HCT116 (cell line): ENCODE data around the gene OR5H14. TPM values are rescaled to one million over a fixed set of nuclear protein-coding genes. Genes with fewer than 3 reads are reported as not detected.
"Not testable (repeated sequence)": the region's sequence is repeated elsewhere in the genome, so short reads cannot be mapped to it uniquely, and the experiment has no call there.

Source experiments
- ATAC-seq: fragments of 200-7000 bp; cut with Tn5 transposase; 2 replicates; pipeline ENCODE4 v1.9.1; 2020; ENCODE audit warnings: mild to moderate bottlenecking, moderate library complexity
- BruUV-seq: library from RNA; stranded (reverse); fragments of 400-500 nt; replicated peaks from 2 replicates; lab custom pipeline; 2021; lab: Mats Ljungman, UMichigan
- CTCF ChIA-PET: fragments of 300-600 bp; sonication (Branson Sonifier 250); formaldehyde crosslinking; loops from one replicate; lab custom pipeline; 2021; ENCODE audit warnings: antibody characterized with exemption; lab: Charles Lee
- POLR2A ChIA-PET: fragments of 300-600, 350-600 bp; sonication (Branson Sonifier 250); formaldehyde crosslinking; loops from one replicate; lab custom pipeline; 2021; ENCODE audit warnings: antibody characterized with exemption; lab: Charles Lee
- RAD21 ChIA-PET, 2 experiments: fragments of 300-600 bp; sonication (Branson Sonifier 250); formaldehyde crosslinking; loops; one replicate each; lab custom pipeline; 2023; ENCODE audit warnings: low total read pairs in 2 of 2; ENCODE audit not compliant: uncharacterized antibody in 2 of 2, unreplicated experiment in 2 of 2, low non-redundant PET in 1 of 2; lab: Charles Lee
- DNase-seq: peaks from one replicate; pipeline ENCODE4 v3.0.0-alpha.2; 2010; ENCODE audit warnings: low read depth, low spot score
- H2AFZ ChIP-seq: fragments of 200-600 bp; shearing (Covaris generic), sonication (generic); 2 replicates; pipeline ENCODE4 v1.6.1; 2017; ENCODE audit warnings: low read depth, mixed run types, mixed read lengths, antibody characterized with exemption, low read length; ENCODE audit not compliant: poor library complexity, severe bottlenecking
- H3K27ac ChIP-seq: 2 replicates; pipeline ENCODE4 v1.5.1; 2012; ENCODE audit warnings: low read depth, low read length
- H3K27me3 ChIP-seq: fragments of 200-600 bp; sonication (generic); 2 replicates; pipeline ENCODE4 v1.6.1; 2016; ENCODE audit warnings: mixed run types, low read length, mixed read lengths; ENCODE audit not compliant: insufficient read depth
- H3K36me3 ChIP-seq, 2 experiments: fragments of 200-500 bp in 1 of 2; fragments of 200-600 bp in 1 of 2; sonication (Bioruptor generic) in 1 of 2; sonication (generic) in 1 of 2; 2 replicates each; pipeline versions ENCODE4 v1.5.1 to v1.6.1; 2014 to 2016; ENCODE audit warnings: low read length in 2 of 2, inconsistent platforms in 1 of 2, mixed read lengths in 1 of 2, mixed run types in 1 of 2; ENCODE audit not compliant: insufficient read depth in 2 of 2, control insufficient read depth in 1 of 2
- H3K4me1 ChIP-seq, 2 experiments: fragments of 200-600 bp in 1 of 2; sonication (generic) in 1 of 2; 2 replicates each; pipeline versions ENCODE4 v1.5.1 to v1.6.1; 2012 to 2017; ENCODE audit warnings: low read length in 2 of 2, inconsistent platforms in 1 of 2, mild to moderate bottlenecking in 1 of 2, mixed read lengths in 1 of 2, mixed run types in 1 of 2, moderate library complexity in 1 of 2; ENCODE audit not compliant: insufficient read depth in 2 of 2, control insufficient read depth in 1 of 2
- H3K4me2 ChIP-seq: fragments of 200-600 bp; sonication (generic); 2 replicates; pipeline ENCODE4 v1.6.1; 2017; ENCODE audit warnings: mixed run types, low read length, mixed read lengths
- H3K4me3 ChIP-seq, 2 experiments: fragments of 200-600 bp in 1 of 2; sonication (generic) in 1 of 2; replicated peaks in 1 of 2; 2 replicates each; pipeline ENCODE4 v1.5.1; 2011 to 2016; ENCODE audit warnings: low read length in 2 of 2, control low read depth in 1 of 2, low read depth in 1 of 2, mild to moderate bottlenecking in 1 of 2, mixed read lengths in 1 of 2, mixed run types in 1 of 2
- H3K79me2 ChIP-seq: fragments of 200-600 bp; sonication (generic); 2 replicates; pipeline ENCODE4 v1.6.1; 2017; ENCODE audit warnings: mild to moderate bottlenecking, mixed run types, low read length, moderate library complexity, mixed read lengths; ENCODE audit not compliant: insufficient read depth
- H3K9ac ChIP-seq: fragments of 200-600 bp; sonication (generic); 2 replicates; pipeline ENCODE4 v1.6.1; 2016; ENCODE audit warnings: low read length, mixed read lengths
- H3K9me2 ChIP-seq: fragments of 200-600 bp; sonication (generic), shearing (Covaris generic); 2 replicates; pipeline ENCODE4 v1.6.1; 2017; ENCODE audit warnings: mixed run types, mild to moderate bottlenecking, moderate library complexity; ENCODE audit not compliant: insufficient read depth
- H3K9me3 ChIP-seq, 2 experiments: fragments of 200-500 bp in 1 of 2; fragments of 200-600 bp in 1 of 2; sonication (Bioruptor generic) in 1 of 2; sonication (generic) in 1 of 2; 2 replicates each; pipeline ENCODE4 v1.6.1; 2014 to 2017; ENCODE audit warnings: low read length in 2 of 2, mixed read lengths in 2 of 2, inconsistent platforms in 1 of 2, low read depth in 1 of 2, mild to moderate bottlenecking in 1 of 2, mixed run types in 1 of 2, moderate library complexity in 1 of 2; ENCODE audit not compliant: control insufficient read depth in 1 of 2, insufficient read depth in 1 of 2
- H4K20me1 ChIP-seq: fragments of 200-600 bp; sonication (generic), shearing (Covaris generic); 2 replicates; pipeline ENCODE4 v1.6.1; 2017; ENCODE audit warnings: mixed run types, mild to moderate bottlenecking, moderate library complexity; ENCODE audit not compliant: insufficient read depth
- CEBPB ChIP-seq: IDR thresholded peaks from 2 replicates; pipeline ENCODE4 v1.6.1; 2012; ENCODE audit warnings: low read depth
- EGR1 ChIP-seq: IDR thresholded peaks from 2 replicates; pipeline ENCODE4 v1.6.1; 2012; ENCODE audit warnings: low read depth
- EZH2 ChIP-seq: fragments of 200-600 bp; sonication (generic); IDR thresholded peaks from 2 replicates; pipeline ENCODE4 v1.6.1; 2017; ENCODE audit warnings: antibody characterized with exemption, mixed run types
- FOSL1 ChIP-seq: IDR thresholded peaks from 2 replicates; pipeline ENCODE4 v1.6.1; 2012; ENCODE audit warnings: low read depth
- POLR2AphosphoS5 ChIP-seq: IDR thresholded peaks from 2 replicates; pipeline ENCODE4 v1.6.1; 2011; ENCODE audit warnings: mild to moderate bottlenecking, low read depth, low read length, moderate library complexity
- RAD21 ChIP-seq: IDR thresholded peaks from 2 replicates; pipeline ENCODE4 v1.6.1; 2012; ENCODE audit warnings: low read depth, mild to moderate bottlenecking
- SP1 ChIP-seq: IDR thresholded peaks from 2 replicates; pipeline ENCODE4 v1.6.1; 2012; ENCODE audit warnings: low read depth
- SRF ChIP-seq: IDR thresholded peaks from 2 replicates; pipeline ENCODE4 v1.6.1; 2012; ENCODE audit warnings: low read depth
- TCF7L2 ChIP-seq: IDR thresholded peaks from 2 replicates; pipeline ENCODE4 v1.7.0; 2011; ENCODE audit warnings: borderline replicate concordance, inconsistent platforms; ENCODE audit not compliant: insufficient read depth, insufficient read length; ENCODE audit errors: extremely low read depth
- intact Hi-C: fragments of 100-400 bp; cut with micrococcal nuclease; formaldehyde crosslinking; loops from 2 replicates; pipeline ENCODE4 v1.10.0; 2022
- total RNA-seq: library from RNA; stranded (reverse); gene quantifications from one replicate; pipeline ENCODE4 v1.2.1, GENCODE V29; 2021; ENCODE audit not compliant: unreplicated experiment
- TF ChIP-seq, protein P1 (sequence below): IDR thresholded peaks from 2 replicates; pipeline ENCODE4 v1.6.1; 2012
- TF ChIP-seq, protein P2 (sequence below): IDR thresholded peaks from 2 replicates; pipeline ENCODE4 v1.6.1; 2011; ENCODE audit warnings: mild to moderate bottlenecking, low read length, moderate library complexity; ENCODE audit not compliant: insufficient replicate concordance; ENCODE audit errors: extremely low read depth
- TF ChIP-seq, protein P3 (sequence below): IDR thresholded peaks from 2 replicates; pipeline ENCODE4 v1.6.1; 2012; ENCODE audit warnings: low read depth

Gene OR5H14
- total RNA-seq, 1 experiment from 2014 or later: not detected

DNA sequence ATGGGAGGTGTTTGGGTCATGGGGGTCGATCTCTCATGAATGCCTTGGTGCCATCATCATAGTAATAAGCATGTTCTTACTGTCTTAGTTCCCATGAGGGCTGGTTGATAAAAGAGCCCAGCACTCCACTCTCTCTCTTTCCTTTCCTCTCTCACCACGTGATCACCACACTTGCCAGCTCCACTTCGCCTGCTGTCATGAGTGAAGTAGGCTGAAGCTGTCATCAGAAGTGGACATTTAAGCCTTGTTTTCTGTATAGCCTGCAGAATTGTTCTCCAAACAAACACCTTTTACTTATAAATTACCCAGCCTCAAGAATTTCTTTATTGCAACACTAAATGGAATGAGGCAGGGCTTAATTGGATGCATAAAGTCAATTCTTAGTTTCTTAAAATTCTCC, 10.6 kb upstream of the OR5H14 start:
- H3K79me2 ChIP-seq: no peaks in the 10 kb centered on the region
- H3K4me3 ChIP-seq: no peak overlapping the region
- DNase-seq (no peak), ATAC-seq (no peak)
- H3K27me3 ChIP-seq: no peaks in the 10 kb centered on the region; the same call in 1 of the 2 replicates
- ChIA-PET CTCF (no interaction called here), POLR2A (no interaction called here), RAD21 (no interaction called here)
- no peaks in the 10 kb centered on the region for H3K36me3 ChIP-seq
- no peak overlapping the region for H3K4me2 ChIP-seq
- H2AFZ ChIP-seq: no peak overlapping the region
- H4K20me1 ChIP-seq: no peaks in the 10 kb centered on the region
- intact Hi-C loops: no loop called here
- BruUV-seq: no TSS peak
- TF ChIP-seq EGR1 (no peak), EZH2 (no peak), CEBPB (no peak), SRF (no peak), RAD21 (no peak), FOSL1 (no peak), POLR2AphosphoS5 (no peak), SP1 (no peak), TCF7L2 (no peak)
- TF ChIP-seq, protein P1, sequence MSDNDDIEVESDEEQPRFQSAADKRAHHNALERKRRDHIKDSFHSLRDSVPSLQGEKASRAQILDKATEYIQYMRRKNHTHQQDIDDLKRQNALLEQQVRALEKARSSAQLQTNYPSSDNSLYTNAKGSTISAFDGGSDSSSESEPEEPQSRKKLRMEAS: no peak
- TF ChIP-seq, protein P2, sequence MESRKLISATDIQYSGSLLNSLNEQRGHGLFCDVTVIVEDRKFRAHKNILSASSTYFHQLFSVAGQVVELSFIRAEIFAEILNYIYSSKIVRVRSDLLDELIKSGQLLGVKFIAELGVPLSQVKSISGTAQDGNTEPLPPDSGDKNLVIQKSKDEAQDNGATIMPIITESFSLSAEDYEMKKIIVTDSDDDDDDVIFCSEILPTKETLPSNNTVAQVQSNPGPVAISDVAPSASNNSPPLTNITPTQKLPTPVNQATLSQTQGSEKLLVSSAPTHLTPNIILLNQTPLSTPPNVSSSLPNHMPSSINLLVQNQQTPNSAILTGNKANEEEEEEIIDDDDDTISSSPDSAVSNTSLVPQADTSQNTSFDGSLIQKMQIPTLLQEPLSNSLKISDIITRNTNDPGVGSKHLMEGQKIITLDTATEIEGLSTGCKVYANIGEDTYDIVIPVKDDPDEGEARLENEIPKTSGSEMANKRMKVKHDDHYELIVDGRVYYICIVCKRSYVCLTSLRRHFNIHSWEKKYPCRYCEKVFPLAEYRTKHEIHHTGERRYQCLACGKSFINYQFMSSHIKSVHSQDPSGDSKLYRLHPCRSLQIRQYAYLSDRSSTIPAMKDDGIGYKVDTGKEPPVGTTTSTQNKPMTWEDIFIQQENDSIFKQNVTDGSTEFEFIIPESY: no peak
- TF ChIP-seq, protein P3, sequence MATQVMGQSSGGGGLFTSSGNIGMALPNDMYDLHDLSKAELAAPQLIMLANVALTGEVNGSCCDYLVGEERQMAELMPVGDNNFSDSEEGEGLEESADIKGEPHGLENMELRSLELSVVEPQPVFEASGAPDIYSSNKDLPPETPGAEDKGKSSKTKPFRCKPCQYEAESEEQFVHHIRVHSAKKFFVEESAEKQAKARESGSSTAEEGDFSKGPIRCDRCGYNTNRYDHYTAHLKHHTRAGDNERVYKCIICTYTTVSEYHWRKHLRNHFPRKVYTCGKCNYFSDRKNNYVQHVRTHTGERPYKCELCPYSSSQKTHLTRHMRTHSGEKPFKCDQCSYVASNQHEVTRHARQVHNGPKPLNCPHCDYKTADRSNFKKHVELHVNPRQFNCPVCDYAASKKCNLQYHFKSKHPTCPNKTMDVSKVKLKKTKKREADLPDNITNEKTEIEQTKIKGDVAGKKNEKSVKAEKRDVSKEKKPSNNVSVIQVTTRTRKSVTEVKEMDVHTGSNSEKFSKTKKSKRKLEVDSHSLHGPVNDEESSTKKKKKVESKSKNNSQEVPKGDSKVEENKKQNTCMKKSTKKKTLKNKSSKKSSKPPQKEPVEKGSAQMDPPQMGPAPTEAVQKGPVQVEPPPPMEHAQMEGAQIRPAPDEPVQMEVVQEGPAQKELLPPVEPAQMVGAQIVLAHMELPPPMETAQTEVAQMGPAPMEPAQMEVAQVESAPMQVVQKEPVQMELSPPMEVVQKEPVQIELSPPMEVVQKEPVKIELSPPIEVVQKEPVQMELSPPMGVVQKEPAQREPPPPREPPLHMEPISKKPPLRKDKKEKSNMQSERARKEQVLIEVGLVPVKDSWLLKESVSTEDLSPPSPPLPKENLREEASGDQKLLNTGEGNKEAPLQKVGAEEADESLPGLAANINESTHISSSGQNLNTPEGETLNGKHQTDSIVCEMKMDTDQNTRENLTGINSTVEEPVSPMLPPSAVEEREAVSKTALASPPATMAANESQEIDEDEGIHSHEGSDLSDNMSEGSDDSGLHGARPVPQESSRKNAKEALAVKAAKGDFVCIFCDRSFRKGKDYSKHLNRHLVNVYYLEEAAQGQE: no peak
- H3K9ac ChIP-seq: no peak overlapping the region
- no peaks in the 10 kb centered on the region for H3K9me2 ChIP-seq
- no peaks in the 10 kb centered on the region for H3K4me1 ChIP-seq
- no peak overlapping the region for H3K27ac ChIP-seq
- no peaks in the 10 kb centered on the region for H3K9me3 ChIP-seq

DNA sequence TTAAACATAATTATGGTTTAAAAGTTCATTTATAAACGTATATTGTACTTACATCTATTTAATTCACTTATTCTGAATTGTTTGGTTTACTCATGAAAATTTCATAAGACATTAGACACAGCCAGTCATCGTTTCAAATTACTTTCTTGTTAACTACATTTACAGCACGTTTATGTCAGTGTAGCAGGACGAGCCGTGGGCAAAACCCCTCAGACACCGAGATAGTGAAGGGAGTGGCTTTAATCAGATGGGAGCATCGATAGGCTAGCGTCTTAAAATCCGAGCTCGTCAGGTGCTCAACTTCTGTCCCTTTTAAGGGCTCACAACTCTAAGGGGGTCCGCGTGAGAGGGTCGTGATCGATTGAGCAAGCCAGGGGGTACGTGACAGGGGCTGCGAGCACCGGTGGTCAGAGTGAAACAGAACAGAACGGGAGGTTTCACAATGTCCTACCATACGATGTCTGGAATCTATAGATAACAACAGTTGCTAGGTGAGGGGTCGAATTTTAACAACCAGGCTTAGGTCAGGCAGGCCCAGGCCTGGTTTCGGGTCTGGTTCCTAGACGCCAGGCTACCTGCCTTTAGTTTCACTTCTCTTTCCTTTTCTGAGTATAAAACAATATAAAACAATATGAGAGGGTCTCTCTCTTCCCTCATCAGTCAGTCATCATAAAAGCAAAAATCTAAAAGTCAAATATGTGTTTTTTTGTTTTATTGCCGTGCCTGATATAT, 9.3 kb upstream of the OR5H14 start:
- H4K20me1 ChIP-seq, H3K27me3 ChIP-seq, CTCF ChIA-PET, ATAC-seq, H3K4me1 ChIP-seq, H3K9me3 ChIP-seq, H3K9ac ChIP-seq, H2AFZ ChIP-seq, DNase-seq, H3K4me2 ChIP-seq, H3K27ac ChIP-seq, H3K79me2 ChIP-seq, POLR2A ChIA-PET, intact Hi-C loops, H3K4me3 ChIP-seq, H3K9me2 ChIP-seq, BruUV-seq, RAD21 ChIA-PET, H3K36me3 ChIP-seq: not testable (repeated sequence)
